HepG2 (cell line): ENCODE data around the gene SLC7A10. TPM values are rescaled to one million over a fixed set of nuclear protein-coding genes. Genes with fewer than 3 reads are reported as not detected.

ENCODE experiments used
- CHD4 ChIP-seq: fragments of 200-600 bp; sonication (generic); IDR thresholded peaks from 2 replicates; pipeline ENCODE4 v1.7.0; 2017; ENCODE audit warnings: mild to moderate bottlenecking, low read length, borderline replicate concordance
- HMGXB3 ChIP-seq: sonication (generic); formaldehyde crosslinking; IDR thresholded peaks from 2 replicates; pipeline ENCODE4 v1.4.0; 2020; ENCODE audit warnings: missing genetic modification reagents, borderline replicate concordance
- ZBTB4 ChIP-seq: sonication (generic); formaldehyde crosslinking; IDR thresholded peaks from 2 replicates; pipeline ENCODE4 v1.4.0; 2020; ENCODE audit warnings: missing genetic modification reagents, mild to moderate bottlenecking, borderline replicate concordance
- ZNF597 ChIP-seq: sonication (generic); formaldehyde crosslinking; IDR thresholded peaks from 2 replicates; pipeline ENCODE4 v1.5.0; 2020; ENCODE audit warnings: missing genetic modification reagents
- ZNF646 ChIP-seq: sonication (generic); formaldehyde crosslinking; IDR thresholded peaks from 2 replicates; pipeline ENCODE4 v1.9.0; 2021; ENCODE audit warnings: mild to moderate bottlenecking, missing genetic modification reagents
- polyA plus RNA-seq, 8 experiments: library from polyadenylated mRNA; depleted of rRNA in 3 of 8; stranded (reverse) in 7 of 8; unstranded in 1 of 8; fragments of >200 nt; fragmentation: Illumina TruSeq in 4 of 8; extraction: Trizol in 4 of 8; gene quantifications; 2 replicates each; pipeline versions ENCODE4 v1.2.1 to v1.2.3, GENCODE V29; 2011 to 2016; ENCODE audit warnings: low read depth in 4 of 8, missing spikeins in 1 of 8, mixed read lengths in 1 of 8; ENCODE audit not compliant: insufficient read depth in 1 of 8
- total RNA-seq, 5 experiments: library from RNA; depleted of rRNA; stranded (reverse); fragments of >200 nt; fragmentation: Illumina TruSeq; extraction: Trizol; gene quantifications; 2 replicates each; pipeline ENCODE4 v1.2.3, GENCODE V29; 2016; ENCODE audit warnings: low read depth in 1 of 5

The SLC7A10 gene
- total and polyA plus RNA-seq, 2 of the 13 experiments (the other 11 are each of a cell fraction or from before 2014, with no cell fraction given), result 1.1 to 2.2 TPM

- TF ChIP-seq ZNF646 (CRISPR knock-in tag) (peak; percentile 99), CHD4 (peak; percentile 31; the same call in 1 of the 2 replicates), ZBTB4 (CRISPR knock-in tag) (no peak), ZNF597 (CRISPR knock-in tag) (no peak), HMGXB3 (CRISPR knock-in tag) (no peak)
These were observed 24.2 kb upstream of the SLC7A10 start (continued) for GRCh38 chr19:33249740-33250366.
